Adipocyte (in vitro differentiated cells): ENCODE results near the gene PLOD2.

Source experiments
- DNase-seq: peaks from one replicate; pipeline ENCODE4 v3.0.0-alpha.2; 2015; ENCODE audit warnings: low read depth
- H3K27me3 ChIP-seq: replicated peaks from 2 replicates; pipeline ENCODE4 v1.7.0; 2013; ENCODE audit warnings: mild to moderate bottlenecking, low read length, moderate library complexity; ENCODE audit not compliant: control insufficient read depth, insufficient read depth
- H3K36me3 ChIP-seq: 2 replicates; pipeline ENCODE4 v1.7.0; 2013; ENCODE audit warnings: low read length, mild to moderate bottlenecking, moderate library complexity; ENCODE audit not compliant: control insufficient read depth, insufficient read depth, severe bottlenecking
- H3K4me1 ChIP-seq: 2 replicates; pipeline ENCODE4 v1.7.0; 2013; ENCODE audit warnings: mild to moderate bottlenecking, low read length, moderate library complexity; ENCODE audit not compliant: control insufficient read depth, insufficient read depth
- H3K4me3 ChIP-seq: 2 replicates; pipeline ENCODE4 v1.7.0; 2013; ENCODE audit warnings: mild to moderate bottlenecking, low read length, moderate library complexity
- H3K9ac ChIP-seq: 2 replicates; pipeline ENCODE4 v1.7.0; 2013; ENCODE audit warnings: mild to moderate bottlenecking, low read length, moderate library complexity
- H3K9me3 ChIP-seq: 2 replicates; pipeline ENCODE4 v1.7.0; 2013; ENCODE audit warnings: mild to moderate bottlenecking, low read length, moderate library complexity; ENCODE audit not compliant: control insufficient read depth

PLOD2 gene

GRCh38 chr3:146160964-146161662 is at the start of gene PLOD2:
Gene PLOD2, minus strand, starts transcription at chr3:146161184. Its CDS starts 195 bp downstream, at chr3:146160989.
- no peaks in the 10 kb centered on the region for H3K36me3 ChIP-seq
- peak within 1 kb of the TSS; percentile 93 for H3K9ac ChIP-seq
- no peaks in the 10 kb centered on the region for H3K27me3 ChIP-seq
- no peaks in the 10 kb centered on the region for H3K9me3 ChIP-seq
- DNase-seq: peak; percentile 97
- H3K4me3 ChIP-seq: peak within 1 kb of the TSS; percentile 98
- peaks cover 71% of the 10 kb centered on the region for H3K4me1 ChIP-seq

- Histone ChIP-seq H3K36me3 (peaks cover 35% of the 10 kb centered on the region), H3K4me1 (no peaks in the 10 kb centered on the region), H3K27me3 (no peaks in the 10 kb centered on the region), H3K9ac (no peak overlapping the region), H3K4me3 (no peak overlapping the region), H3K9me3 (no peaks in the 10 kb centered on the region)
- no peak for DNase-seq
These were observed 48.4 kb upstream of the PLOD2 start for GRCh38 chr3:146209371-146209770.

- DNase-seq: peak; percentile 56
- H3K27me3 ChIP-seq: no peaks in the 10 kb centered on the region
- no peak overlapping the region for H3K4me3 ChIP-seq
- no peak overlapping the region for H3K9ac ChIP-seq
- H3K4me1 ChIP-seq: no peaks in the 10 kb centered on the region
- peaks cover 40% of the 10 kb centered on the region for H3K36me3 ChIP-seq
- H3K9me3 ChIP-seq: no peaks in the 10 kb centered on the region
These were observed 42.8 kb upstream of the PLOD2 start for GRCh38 chr3:146203776-146204175.

GRCh38 chr3:146200461-146201220 is 39.7 kb upstream of the PLOD2 start:
- peak; percentile 19 for DNase-seq
- Histone ChIP-seq H3K9me3 (no peaks in the 10 kb centered on the region), H3K4me3 (no peak overlapping the region), H3K36me3 (peaks cover 18% of the 10 kb centered on the region), H3K9ac (no peak overlapping the region), H3K4me1 (peaks cover 1% of the 10 kb centered on the region), H3K27me3 (no peaks in the 10 kb centered on the region)

GRCh38 chr3:146199762-146200161 is 38.8 kb upstream of the PLOD2 start:
- no peaks in the 10 kb centered on the region for H3K27me3 ChIP-seq
- peaks cover 15% of the 10 kb centered on the region for H3K36me3 ChIP-seq
- H3K9ac ChIP-seq: no peak overlapping the region
- no peak overlapping the region for H3K4me3 ChIP-seq
- no peaks in the 10 kb centered on the region for H3K9me3 ChIP-seq
- no peak for DNase-seq
- peaks cover 5% of the 10 kb centered on the region for H3K4me1 ChIP-seq

GRCh38 chr3:146196789-146197188 is 35.8 kb upstream of the PLOD2 start:
- Histone ChIP-seq H3K27me3 (no peaks in the 10 kb centered on the region), H3K36me3 (peaks cover 36% of the 10 kb centered on the region), H3K4me1 (peaks cover 5% of the 10 kb centered on the region)

GRCh38 chr3:146195605-146196004 is 34.6 kb upstream of the PLOD2 start:
- Histone ChIP-seq H3K4me1 (peaks cover 5% of the 10 kb centered on the region), H3K27me3 (no peaks in the 10 kb centered on the region), H3K36me3 (peaks cover 39% of the 10 kb centered on the region), H3K4me3 (no peak overlapping the region), H3K9ac (no peak overlapping the region), H3K9me3 (no peaks in the 10 kb centered on the region)
- DNase-seq: peak; percentile 14

More at GRCh38 chr3:146196789-146197188, 35.8 kb upstream of the PLOD2 start:
- H3K4me3 ChIP-seq: no peak overlapping the region
- DNase-seq: no peak
- H3K9ac ChIP-seq: no peak overlapping the region
- H3K9me3 ChIP-seq: no peaks in the 10 kb centered on the region

GRCh38 chr3:146195030-146195429 is 34.0 kb upstream of the PLOD2 start:
- Histone ChIP-seq H3K36me3 (peaks cover 39% of the 10 kb centered on the region), H3K9me3 (no peaks in the 10 kb centered on the region)
- DNase-seq: no peak

GRCh38 chr3:146191051-146191450 is 30.1 kb upstream of the PLOD2 start:
- peaks cover 35% of the 10 kb centered on the region for H3K36me3 ChIP-seq
- H3K4me1 ChIP-seq: peaks cover 5% of the 10 kb centered on the region
- no peak overlapping the region for H3K4me3 ChIP-seq
- no peaks in the 10 kb centered on the region for H3K27me3 ChIP-seq
- no peak overlapping the region for H3K9ac ChIP-seq
- no peaks in the 10 kb centered on the region for H3K9me3 ChIP-seq
- no peak for DNase-seq

More at GRCh38 chr3:146195030-146195429, 34.0 kb upstream of the PLOD2 start:
- Histone ChIP-seq H3K9ac (no peak overlapping the region), H3K4me3 (no peak overlapping the region), H3K4me1 (peaks cover 5% of the 10 kb centered on the region), H3K27me3 (no peaks in the 10 kb centered on the region)

GRCh38 chr3:146189519-146190173 is 28.7 kb upstream of the PLOD2 start:
- peaks cover 28% of the 10 kb centered on the region for H3K36me3 ChIP-seq
- no peak overlapping the region for H3K9ac ChIP-seq
- H3K27me3 ChIP-seq: no peaks in the 10 kb centered on the region
- peak; percentile 84 for DNase-seq
- H3K4me3 ChIP-seq: no peak overlapping the region
- no peaks in the 10 kb centered on the region for H3K9me3 ChIP-seq
- H3K4me1 ChIP-seq: no peaks in the 10 kb centered on the region

GRCh38 chr3:146187334-146187950 is 26.5 kb upstream of the PLOD2 start:
- Histone ChIP-seq H3K4me1 (no peaks in the 10 kb centered on the region), H3K9ac (no peak overlapping the region), H3K27me3 (no peaks in the 10 kb centered on the region), H3K9me3 (no peaks in the 10 kb centered on the region), H3K36me3 (peaks cover 9% of the 10 kb centered on the region), H3K4me3 (no peak overlapping the region)
- peak; percentile 80 for DNase-seq
